ENCODE measurements around the gene SLC24A4. TPM values are rescaled to one million over a fixed set of nuclear protein-coding genes. Genes with fewer than 3 reads are reported as not detected.

SLC24A4 gene
- total RNA-seq, 2 donors from 2014 or later: 0.09 to 0.25 TPM

- intact Hi-C loops (cut with DNase I, micrococcal nuclease): no loop called here
- DNase-seq: peak; percentile 89 to 90
- ATAC-seq: peak; percentile 81
Measured at GRCh38 chr14:92540472-92541048, 217.6 kb downstream of the SLC24A4 start.

- intact Hi-C loops (cut with DNase I, micrococcal nuclease): no loop called here
- DNase-seq (no peak), ATAC-seq (no peak)
Measured at GRCh38 chr14:92542766-92543554, 220.0 kb downstream of the SLC24A4 start.

GRCh38 chr14:92544051-92544720 lies 221.2 kb downstream of the SLC24A4 start:
- DNase-seq (no peak), ATAC-seq (no peak)
- intact Hi-C loops (cut with DNase I, micrococcal nuclease): no loop called here

GRCh38 chr14:92546347-92547053 lies 223.5 kb downstream of the SLC24A4 start:
- intact Hi-C loops (cut with DNase I, micrococcal nuclease): no loop called here
- no peak for DNase-seq
- no peak for ATAC-seq

- intact Hi-C loops (cut with DNase I, micrococcal nuclease): no loop called here
- DNase-seq (no peak), ATAC-seq (peak; percentile 19)
Measured at GRCh38 chr14:92549105-92549858, 226.3 kb downstream of the SLC24A4 start.

- intact Hi-C loops (cut with DNase I, micrococcal nuclease): no loop called here
- ATAC-seq (peak; percentile 20), DNase-seq (no peak)
Measured at GRCh38 chr14:92549859-92550230, 226.9 kb downstream of the SLC24A4 start.

Other genes with a start within 250 kb of the SLC24A4 start
- 10 to 100 TPM; 21.8 to 28.0 TPM for gene ATXN3, start 216.6 kb upstream of the SLC24A4 start, total RNA-seq
- gene NDUFB1, start 201.5 kb upstream of the SLC24A4 start, total RNA-seq: 100 to 1,000 TPM; 179 TPM
- 10 to 100 TPM; 46.9 TPM for gene CPSF2, start 201.2 kb upstream of the SLC24A4 start, total RNA-seq
- gene RIN3, start 190.6 kb downstream of the SLC24A4 start, total RNA-seq: 10 to 100 TPM; 22.9 to 26.3 TPM